T-helper 22 cell (primary cell): ENCODE measurements around the gene ANO3.

Experiments
- DNase-seq: peaks from one replicate; pipeline ENCODE4 v3.0.0-alpha.2; 2020; ENCODE audit warnings: low read depth

Gene ANO3

DNA sequence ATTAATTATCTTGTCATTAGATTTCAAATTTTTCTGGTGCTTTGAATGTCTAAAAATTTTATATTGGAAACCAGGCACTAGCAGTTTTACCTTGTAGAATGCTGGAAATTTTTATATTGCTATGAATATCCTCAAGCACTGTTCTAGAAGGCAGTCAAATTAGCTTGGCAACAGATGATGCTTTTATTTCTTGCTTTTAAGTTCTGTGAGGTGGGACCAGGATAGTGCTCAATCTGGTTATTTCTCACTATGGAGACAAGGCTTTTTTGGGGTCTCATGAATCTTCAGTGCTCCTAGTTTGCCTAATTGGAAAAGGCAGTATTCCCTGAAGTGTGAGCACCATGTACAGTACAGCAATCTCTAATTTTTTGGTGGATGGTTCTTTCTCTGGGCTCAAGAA, 27.1 kb downstream of the ANO3 start:
- DNase-seq = no peak

DNA sequence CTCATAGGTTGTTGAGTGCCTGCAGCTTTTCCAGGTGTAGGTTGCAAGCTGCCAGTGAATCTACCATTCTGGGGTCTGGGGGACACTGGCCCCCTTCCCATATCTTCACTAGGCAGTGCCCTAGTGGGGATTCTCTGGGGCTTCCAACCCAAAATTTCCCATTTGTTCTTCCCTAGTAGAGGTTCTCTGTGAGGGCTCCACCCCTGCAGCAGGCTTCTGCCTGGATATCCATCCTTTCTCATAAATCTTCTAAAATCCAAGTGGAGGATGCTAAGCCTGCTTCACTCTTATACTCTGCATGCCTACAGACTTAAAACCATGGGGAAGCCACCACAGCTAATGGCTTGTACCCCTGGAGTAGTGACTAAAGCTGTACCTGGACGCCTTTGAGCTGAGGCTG, 33.4 kb downstream of the ANO3 start:
- DNase-seq = no peak

DNA sequence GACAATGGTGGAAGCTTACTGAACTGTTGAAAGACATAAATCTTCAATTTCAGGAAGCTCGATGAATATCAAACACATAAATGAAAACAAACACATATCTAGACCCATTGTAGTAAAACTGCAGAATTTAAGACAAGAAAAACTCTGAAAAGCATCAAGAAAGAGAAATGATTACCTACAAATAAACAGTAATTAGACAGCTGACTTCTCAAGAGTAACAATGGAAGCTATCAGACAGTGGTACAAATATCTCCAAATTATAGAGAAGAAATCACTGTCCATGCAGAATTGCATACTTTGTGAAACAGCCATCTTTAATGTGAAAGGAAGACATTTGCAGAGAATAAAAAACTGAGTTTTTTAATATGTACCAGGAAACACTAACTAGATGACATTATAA, 45.7 kb downstream of the ANO3 start:
- DNase-seq = no peak

DNA sequence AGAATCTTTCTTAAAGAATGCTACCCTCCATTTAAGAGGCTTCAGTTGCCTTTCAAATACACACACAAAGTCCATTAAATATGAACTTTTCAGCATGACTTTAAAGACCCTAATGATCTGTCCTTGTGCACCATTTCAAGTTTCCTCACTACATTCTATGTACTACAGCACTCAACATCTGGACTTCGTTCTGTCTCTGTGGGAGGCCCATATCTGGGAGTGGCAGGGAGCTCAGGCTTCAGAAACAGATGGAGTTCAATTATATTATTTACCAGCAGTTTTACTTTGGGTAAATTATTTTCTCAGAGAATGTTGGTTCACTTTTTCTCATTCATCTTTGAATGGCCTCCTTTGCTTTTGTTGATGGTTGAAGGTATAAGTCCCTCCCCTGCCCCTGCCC, 67.4 kb downstream of the ANO3 start:
- DNase-seq = no peak

DNA sequence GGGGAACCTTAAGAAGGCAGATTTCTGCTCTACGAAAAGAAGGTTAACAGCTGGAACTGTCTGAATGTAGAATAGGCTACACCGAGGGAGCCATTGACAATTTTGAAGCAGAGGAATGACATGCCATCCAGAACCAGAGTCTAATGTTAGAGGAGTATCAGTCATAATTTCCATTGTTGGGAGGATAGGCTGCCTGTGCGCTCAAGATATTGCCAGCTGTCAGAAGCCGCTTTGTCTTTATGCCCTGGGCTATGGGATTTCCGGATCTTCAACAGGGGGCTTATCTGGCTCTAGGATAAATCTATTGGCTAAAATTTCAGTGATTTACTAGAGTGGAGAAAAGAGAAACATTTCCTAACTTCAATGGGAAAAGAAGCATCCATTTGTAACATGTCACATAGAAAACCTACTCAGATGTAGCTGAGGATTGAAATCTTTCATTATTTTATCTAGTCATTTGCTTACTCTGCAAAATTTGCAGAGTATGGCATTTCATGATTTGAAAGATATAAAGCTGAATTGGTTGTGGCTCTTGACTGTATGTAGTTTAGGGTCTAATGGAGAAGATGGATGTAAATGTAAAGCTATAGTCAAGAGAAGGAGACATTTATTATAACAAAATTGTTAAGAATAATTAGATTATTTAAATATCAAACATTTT, 78.9 kb downstream of the ANO3 start:
- DNase-seq = no peak

DNA sequence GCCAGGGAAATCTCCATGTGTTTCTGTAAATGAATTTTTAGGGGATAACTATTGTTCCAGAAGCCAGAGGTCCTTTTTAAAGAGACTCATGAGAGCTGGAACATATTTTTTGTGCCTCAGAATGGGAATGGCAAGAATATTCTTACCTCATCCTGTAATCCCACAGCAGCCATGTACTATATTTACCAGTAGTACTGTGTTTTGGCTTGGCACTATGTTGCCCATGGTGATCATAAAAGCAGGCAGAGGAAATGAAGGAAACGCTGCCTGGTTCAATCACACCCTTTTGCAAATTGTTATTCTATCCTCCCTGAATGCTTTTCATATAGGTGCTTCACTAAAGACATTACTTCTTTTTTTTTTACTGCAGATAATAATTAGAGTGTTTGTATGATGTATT, 81.0 kb downstream of the ANO3 start:
- no peak for DNase-seq

DNA sequence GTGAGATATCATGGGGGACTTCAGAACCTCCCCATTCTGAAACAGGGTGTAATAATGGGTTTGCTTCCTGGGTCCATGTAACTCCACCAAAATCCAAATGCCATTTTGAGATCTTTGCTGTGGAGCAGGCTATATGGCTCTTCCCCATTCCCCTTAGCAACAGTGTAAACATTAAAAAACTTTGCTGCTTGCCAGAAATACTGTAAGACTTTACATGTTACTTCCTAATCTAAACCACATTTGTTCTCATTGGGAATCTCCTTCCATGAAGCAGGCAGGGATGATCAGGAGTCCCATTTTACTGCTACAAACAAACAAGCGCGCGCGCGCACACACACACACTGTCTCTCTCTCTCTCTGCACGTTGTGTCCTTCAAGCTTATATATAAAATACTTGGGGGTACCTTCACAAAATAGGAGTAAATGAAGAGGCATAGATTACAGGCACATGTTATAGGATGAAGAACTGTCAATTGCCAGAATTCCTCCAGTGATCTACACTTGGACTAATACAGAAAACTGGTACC, 86.5 kb downstream of the ANO3 start:
- no peak for DNase-seq

DNA sequence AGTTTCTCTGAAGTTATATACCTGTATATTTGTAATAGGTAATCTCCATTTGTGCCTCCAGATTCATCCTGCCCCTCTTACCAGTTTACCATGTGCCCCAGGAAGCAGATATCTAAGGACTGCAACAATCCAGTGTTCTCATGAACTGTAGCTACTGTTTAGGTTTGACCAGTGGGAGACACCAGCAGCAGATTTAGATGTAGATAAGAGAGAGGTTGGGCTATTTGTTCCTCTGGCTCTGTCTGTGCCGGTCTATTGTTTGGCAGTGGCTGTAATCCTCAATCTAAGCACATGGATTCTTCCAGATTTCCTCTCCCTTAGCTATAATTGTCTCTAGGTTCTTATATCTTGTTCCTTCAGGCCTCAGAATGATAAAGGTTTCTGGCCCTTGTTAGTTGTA, 88.4 kb downstream of the ANO3 start:
- no peak for DNase-seq

DNA sequence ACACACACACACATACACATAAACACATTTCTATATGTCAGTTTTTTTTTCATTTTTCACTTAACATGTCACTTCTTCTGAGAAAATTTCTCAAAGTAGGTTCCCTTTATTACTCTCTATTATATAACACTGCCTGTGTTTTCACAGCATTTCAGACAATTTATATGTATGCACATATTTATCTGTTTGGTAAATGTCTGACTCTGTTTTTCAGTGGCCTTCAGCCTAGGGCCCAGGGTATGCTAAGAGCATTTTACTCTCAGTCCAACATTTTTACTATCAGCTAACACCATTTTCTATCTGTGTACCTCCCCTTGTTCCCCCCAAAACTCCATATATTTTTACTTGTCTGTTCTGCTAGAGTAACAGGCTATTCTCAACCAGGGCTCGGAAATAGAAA, 92.3 kb downstream of the ANO3 start:
- DNase-seq = no peak

DNA sequence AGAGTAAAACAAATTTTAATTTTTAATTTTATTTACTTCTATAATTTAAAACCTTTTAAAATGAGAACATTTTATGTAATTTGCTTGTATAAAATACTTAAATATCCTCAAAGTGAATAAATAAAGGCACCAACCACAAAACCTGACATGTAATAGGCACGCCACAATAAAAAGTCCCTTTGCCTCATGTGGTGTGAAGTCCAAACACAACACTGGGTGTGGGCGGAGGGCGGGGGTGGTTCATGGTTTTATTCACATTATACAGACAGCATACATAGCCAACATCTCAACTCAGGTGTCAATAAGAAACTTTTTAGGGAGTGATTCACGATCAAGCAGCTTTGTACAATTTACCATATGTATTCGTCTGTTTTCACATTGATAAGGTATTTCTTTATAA, 107.9 kb downstream of the ANO3 start:
- no peak for DNase-seq

DNA sequence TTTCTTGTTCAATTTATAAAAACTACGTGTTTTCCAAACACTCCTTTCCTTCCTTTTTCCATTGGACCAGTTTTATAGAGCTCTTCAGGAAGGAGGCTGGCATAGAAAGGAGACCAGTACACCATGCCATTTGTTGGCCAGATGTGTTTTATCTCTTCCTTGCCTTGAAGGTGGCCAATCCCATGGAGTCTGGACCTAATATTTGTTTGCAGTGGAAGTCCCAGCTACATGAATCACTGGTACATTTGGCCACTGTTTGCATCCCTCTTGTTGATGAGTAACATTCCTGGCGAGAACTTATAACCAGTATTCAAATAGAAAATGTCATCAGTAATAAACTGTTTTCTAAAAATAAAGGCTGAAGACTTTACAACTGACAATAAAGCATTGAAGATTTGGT, 110.2 kb downstream of the ANO3 start:
- DNase-seq = no peak

DNA sequence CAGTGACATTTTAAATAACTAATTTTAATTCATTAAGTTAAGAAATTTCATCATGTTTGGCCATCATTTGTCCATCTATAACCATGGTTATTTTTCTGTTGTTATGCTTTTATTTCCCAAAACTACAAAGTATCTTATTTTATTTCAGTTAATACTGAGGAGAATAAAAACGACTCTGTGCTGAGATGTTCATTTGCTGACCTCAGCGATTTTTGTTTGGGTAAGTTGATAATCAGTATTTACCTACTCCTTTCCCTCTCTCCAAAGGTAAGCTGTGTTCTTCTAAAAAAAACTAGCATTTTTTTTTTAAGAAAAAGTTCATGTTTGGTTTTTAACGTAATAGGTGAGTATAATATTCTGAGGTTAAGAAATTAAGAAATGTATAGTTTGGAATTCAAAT, 111.7 kb downstream of the ANO3 start:
- DNase-seq = no peak

DNA sequence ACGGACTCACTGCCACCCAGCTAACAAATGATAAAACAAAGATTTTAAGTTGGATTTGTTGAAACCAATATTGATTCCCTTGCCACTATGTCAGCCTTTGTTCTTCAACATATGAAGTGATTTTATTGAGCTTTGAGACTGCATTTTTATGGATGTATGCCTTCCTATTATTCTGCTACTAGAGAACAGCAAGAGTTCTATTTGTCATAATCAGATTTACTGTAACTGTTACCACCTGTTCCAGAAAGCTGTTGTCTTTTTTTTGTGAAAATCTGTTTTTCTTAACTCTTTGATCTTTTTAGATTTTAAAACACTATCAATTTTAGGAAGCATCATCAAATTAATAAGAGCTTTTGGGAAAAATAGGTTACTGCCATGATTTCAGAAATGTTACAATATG, 125.7 kb downstream of the ANO3 start:
- no peak for DNase-seq

DNA sequence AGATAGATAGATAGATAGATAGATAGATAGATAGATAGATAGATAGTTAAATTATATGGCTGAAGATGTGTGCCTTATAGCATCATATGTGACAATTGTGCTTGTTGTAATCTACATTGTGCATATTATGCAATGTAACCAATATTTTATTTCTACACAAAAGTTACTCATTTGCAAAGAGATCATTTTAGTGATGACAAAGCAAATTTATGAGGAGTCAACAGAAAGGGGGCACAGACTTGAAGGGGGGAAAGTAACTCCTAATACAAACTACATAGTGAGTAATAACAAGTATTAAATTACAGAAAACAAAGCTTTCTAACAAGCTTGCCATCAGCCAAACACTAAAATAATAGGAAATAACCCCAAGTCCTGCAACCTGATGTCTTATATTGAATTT, 133.3 kb downstream of the ANO3 start:
- no peak for DNase-seq

DNA sequence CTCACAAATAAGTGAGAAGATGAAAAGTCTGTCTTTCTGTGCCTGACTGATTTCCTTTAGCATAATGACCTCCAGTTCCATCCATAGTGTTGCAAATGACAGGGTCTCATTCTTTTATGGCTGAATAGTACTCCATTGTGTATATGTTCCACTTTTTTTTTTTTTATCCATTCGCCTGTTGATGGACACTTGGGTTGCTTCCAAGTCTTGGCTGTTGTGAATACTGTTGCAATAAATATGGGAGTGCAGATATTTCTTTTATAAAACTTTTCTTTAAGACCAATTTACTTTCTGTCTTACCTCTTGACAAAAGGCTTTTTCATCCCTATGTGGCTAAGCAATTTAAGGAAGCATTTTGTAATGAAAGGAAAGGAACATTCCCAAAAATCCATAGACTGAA, 135.6 kb downstream of the ANO3 start:
- no peak for DNase-seq

DNA sequence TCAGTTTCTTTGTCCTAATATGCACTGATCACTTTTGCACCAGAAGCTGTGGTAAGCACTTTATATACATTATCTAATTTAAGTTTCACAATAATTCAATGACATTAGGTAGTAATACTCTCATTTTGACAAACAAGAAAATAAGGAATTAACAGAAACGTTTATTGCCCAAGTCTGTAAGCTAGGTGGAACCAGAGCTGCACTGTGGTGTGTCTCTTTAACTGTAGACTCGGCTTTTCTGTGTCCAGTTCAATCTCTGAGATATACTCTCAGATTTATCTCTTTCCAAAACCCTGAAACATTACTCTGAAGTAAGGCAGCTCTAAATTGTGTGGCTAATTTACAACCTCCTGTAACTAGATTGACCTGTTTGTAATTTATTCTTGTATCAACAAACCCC, 139.1 kb downstream of the ANO3 start:
- no peak for DNase-seq

DNA sequence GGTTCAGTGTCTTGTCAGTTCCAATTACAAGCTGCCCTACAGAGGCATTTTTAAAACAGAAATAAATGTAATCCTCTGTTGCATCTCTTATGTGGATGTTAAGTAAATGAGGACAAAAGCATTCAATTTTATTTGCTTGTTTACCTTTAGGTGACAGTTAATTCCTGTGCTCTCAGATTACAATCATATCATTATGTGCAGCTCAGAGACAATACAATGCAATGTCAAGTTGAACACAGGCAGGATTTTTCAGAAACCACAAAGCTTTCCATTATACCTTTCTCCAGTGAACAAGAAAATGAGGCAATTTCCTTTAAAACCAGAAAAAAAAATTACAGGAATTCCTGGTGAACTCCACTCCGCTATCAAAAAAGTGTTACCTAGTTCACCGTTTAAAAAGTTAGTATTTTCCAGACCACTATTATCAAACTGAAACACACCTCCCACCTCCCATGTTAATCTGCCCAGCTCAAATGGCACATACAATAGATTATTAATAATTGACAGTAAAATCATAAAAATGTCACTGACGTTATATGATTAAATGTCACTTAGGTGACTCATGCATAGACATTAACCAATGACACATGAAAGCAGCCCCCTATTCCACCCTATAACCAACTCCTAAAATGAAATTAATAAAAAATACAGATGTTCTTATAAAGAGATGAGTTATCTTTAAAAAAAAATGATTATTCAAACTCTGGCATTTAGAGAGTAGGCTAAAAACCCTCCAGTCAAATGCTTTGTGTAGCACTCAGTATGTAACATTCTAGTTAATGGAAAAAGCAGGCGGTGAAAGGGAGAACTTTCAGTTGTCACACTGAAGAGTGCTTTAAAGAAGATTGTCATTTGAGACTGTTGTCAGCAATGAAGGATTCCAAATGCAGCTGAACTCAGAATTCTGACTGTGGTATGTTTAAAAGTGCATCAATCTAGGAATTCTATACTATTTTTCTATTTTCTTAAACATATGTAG, 141.6 kb downstream of the ANO3 start:
- DNase-seq = no peak

DNA sequence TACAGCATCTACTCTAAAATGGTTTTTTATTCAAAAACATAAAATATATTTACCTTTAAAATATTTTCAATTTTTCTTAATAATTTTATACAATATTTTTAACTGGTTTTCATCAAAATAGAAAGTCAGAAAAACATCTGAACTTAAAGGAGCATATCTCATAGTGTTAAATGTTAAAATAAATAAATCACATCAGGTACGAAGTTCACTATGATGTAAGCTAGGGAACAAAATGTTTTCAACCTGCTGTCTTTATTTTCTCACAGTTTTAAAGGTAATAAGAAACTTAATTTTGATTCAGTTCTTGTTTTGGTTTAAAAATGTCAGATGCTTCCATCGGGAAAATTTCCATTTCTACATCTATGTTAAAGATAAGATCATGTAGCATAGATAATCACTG, 142.5 kb downstream of the ANO3 start:
- no peak for DNase-seq

DNA sequence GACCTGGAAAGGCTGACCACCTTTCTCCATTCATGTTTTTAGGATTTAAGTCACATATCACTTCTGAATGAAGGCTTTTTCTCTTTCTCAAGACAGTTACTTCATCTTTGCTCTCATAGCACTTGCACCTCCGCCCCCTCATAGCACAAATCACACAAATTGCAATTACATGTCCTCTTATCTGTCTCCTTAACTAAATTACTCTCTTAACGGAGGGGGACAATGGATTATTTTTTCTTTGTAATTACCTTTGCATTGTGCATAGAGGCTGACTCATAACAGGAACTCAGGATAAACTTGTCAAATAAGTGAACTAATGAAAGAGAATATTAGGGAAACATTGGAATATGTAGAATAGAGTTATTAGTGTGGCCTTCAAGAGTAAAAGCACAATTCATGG, 145.5 kb downstream of the ANO3 start:
- DNase-seq = no peak

DNA sequence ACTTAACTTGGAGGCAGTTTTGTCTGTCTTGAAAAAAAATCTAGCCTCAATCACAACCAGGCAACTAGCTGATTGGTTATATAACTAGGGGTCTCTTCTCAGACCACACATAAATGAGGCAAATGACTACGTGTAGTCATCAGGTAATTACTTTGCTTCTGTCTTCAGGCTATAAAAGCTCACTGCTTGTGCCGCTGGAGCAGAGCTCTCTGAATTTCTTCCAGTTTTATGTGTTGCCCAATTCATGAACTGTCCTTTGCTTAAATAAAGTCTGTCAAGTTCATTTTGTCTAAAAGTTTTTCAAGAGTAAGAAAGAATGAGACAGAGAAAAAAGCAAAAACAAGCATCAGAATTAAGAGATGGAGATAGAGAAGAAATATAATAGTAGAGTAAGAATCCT, 146.8 kb downstream of the ANO3 start:
- DNase-seq = no peak

DNA sequence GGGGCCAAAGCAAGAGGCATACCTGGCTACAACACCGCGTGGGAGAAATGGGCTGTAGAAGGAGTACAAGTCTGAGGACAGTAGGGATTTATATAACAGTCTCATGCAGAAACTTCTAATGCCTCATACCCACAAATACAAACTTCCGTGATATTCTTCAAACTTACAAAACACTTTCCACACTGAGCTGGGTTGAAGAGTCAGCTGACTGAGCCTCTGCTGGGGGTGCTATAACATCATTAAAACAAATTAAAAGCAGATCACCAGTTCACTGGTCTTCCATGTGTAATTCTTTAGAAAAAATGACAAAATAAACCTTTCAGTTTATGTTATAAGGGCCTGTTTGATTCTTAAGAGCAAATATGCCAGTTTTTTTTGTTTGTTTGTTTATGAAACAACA, 148.1 kb downstream of the ANO3 start:
- DNase-seq = no peak

DNA sequence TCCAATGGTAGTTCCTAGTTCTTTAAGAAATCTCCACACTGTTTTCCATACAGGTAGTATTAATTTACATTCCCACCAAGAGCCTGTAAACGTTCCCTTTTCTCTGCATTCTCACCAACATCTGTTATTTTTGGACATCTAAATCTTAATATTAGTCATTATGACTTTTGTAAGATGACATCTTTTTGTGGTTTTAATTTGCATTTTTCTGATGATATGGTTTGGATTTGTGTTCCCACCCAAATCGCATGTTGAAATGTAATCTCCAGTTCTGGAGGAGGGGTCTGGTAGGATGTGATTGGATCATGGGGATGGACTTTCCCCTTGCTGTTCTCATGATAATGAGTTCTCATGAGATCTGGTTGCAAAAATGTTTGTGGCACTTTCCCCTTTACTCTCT, 151.2 kb downstream of the ANO3 start:
- DNase-seq = no peak

DNA sequence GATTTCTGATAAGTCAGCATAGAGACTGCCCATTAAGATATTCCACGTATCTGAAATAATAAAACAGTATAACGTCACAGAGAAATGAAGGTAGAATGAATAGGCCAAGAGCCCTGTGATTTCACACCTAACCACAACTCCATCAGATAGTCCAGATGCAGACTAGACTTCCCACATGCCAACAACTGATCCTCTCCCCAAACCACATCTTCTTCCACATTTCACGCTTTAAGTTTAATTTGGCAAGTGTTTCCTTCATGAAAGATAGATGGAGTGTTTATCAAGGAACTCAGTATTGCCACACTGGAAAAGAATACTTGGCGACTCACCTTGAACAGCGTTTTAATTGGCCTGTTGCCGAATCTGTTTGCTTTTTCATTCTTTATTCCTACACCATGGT, 158.6 kb downstream of the ANO3 start:
- DNase-seq = no peak
